GM23248 (cell line): Measurements from ENCODE around the gene CCNY. TPM values are rescaled to one million over a fixed set of nuclear protein-coding genes. Genes with fewer than 3 reads are reported as not detected.

Experiments used
- DNase-seq: peaks from one replicate; pipeline ENCODE4 v3.0.0-alpha.2; 2015
- H2AFZ ChIP-seq: fragments of 200-600 bp; sonication (generic); 2 replicates; pipeline ENCODE4 v1.6.1; 2016; ENCODE audit warnings: antibody characterized with exemption
- H3F3A ChIP-seq: fragments of 200-600 bp; sonication (generic); 2 replicates; pipeline ENCODE4 v1.6.1; 2016; ENCODE audit warnings: mild to moderate bottlenecking, antibody characterized with exemption, mixed run types; ENCODE audit not compliant: insufficient read depth
- H3K27ac ChIP-seq: fragments of 200-600 bp; sonication (generic); 2 replicates; pipeline ENCODE4 v1.5.1; 2016; ENCODE audit warnings: mild to moderate bottlenecking
- H3K27me3 ChIP-seq: fragments of 200-600 bp; sonication (generic); replicated peaks from 2 replicates; pipeline ENCODE4 v1.6.1; 2016; ENCODE audit warnings: mild to moderate bottlenecking; ENCODE audit not compliant: insufficient read depth
- H3K36me3 ChIP-seq: fragments of 200-600 bp; sonication (generic); 2 replicates; pipeline ENCODE4 v1.6.1; 2016; ENCODE audit warnings: low read depth, mild to moderate bottlenecking
- H3K4me1 ChIP-seq: fragments of 200-600 bp; sonication (generic); 2 replicates; pipeline ENCODE4 v1.6.1; 2016; ENCODE audit warnings: mild to moderate bottlenecking; ENCODE audit not compliant: insufficient read depth
- H3K4me2 ChIP-seq: fragments of 200-600 bp; sonication (generic); one replicate; pipeline ENCODE4 v1.6.1; 2016; ENCODE audit warnings: mild to moderate bottlenecking; ENCODE audit not compliant: unreplicated experiment
- H3K4me3 ChIP-seq: fragments of 200-600 bp; sonication (generic); 2 replicates; pipeline ENCODE4 v1.5.1; 2016; ENCODE audit warnings: mild to moderate bottlenecking
- H3K79me2 ChIP-seq: fragments of 200-600 bp; sonication (generic); 2 replicates; pipeline ENCODE4 v1.6.1; 2016; ENCODE audit warnings: mild to moderate bottlenecking; ENCODE audit not compliant: insufficient read depth
- H3K9ac ChIP-seq: fragments of 200-600 bp; sonication (generic); 2 replicates; pipeline ENCODE4 v1.6.1; 2016; ENCODE audit warnings: mild to moderate bottlenecking
- H3K9me2 ChIP-seq: fragments of 200-600 bp; sonication (generic); 2 replicates; pipeline ENCODE4 v1.6.1; 2016; ENCODE audit warnings: mixed run types, mild to moderate bottlenecking, moderate library complexity; ENCODE audit not compliant: insufficient read depth
- H3K9me3 ChIP-seq: fragments of 200-600 bp; sonication (generic); one replicate; pipeline ENCODE4 v1.6.1; 2017; ENCODE audit warnings: low read depth
- H4K20me1 ChIP-seq: fragments of 200-600 bp; sonication (generic); 2 replicates; pipeline ENCODE4 v1.6.0; 2016; ENCODE audit not compliant: insufficient read depth
- EZH2 ChIP-seq: fragments of 200-600 bp; sonication (generic); IDR thresholded peaks from 2 replicates; pipeline ENCODE4 v1.6.1; 2018; ENCODE audit warnings: antibody characterized with exemption, mild to moderate bottlenecking; ENCODE audit not compliant: insufficient read depth, poor library complexity, severe bottlenecking
- EZH2phosphoT487 ChIP-seq: fragments of 200-600 bp; sonication (generic); IDR thresholded peaks from 2 replicates; pipeline ENCODE4 v1.6.1; 2018; ENCODE audit warnings: antibody characterized with exemption, moderate library complexity, mild to moderate bottlenecking, low read depth; ENCODE audit not compliant: insufficient read depth
- WGBS, 2 experiments: methylation state at CpG; one replicate each; pipeline ENCODE4 v1.1.6; 2015 to 2017; ENCODE audit warnings: low lambda C conversion rate in 2 of 2, low coverage in 1 of 2; ENCODE audit errors: missing lambda C conversion rate in 2 of 2; 5-methylcytosine and 5-hydroxymethylcytosine counted together
- in situ Hi-C: fragments of 300-500 bp; cut with MboI; formaldehyde crosslinking; loops from 2 replicates; pipeline ENCODE4 v1.15.0; 2020
- polyA plus RNA-seq: library from polyadenylated mRNA; unstranded; fragments of >200 nt; fragmentation: Nextera tagmentation; extraction: Ambion mirVana; gene quantifications from 2 replicates; pipeline ENCODE4 v1.2.1, GENCODE V29; 2016
- total RNA-seq: library from RNA; depleted of rRNA; stranded (reverse); fragments of >200 nt; shearing (Covaris generic); gene quantifications from 2 replicates; pipeline ENCODE4 v1.2.3, GENCODE V29; 2014

The CCNY gene
- total and polyA plus RNA-seq, 2 experiments from 2014 or later, result 12.8 to 70.4 TPM

GRCh38 chr10:35372329-35372728 is 36.0 kb downstream of the CCNY start:
- Histone ChIP-seq H3K27ac (peak overlapping the region; percentile 75), H3K4me1 (peaks cover 32% of the 10 kb centered on the region), H3F3A (peaks cover 15% of the 10 kb centered on the region), H3K9me3 (no peaks in the 10 kb centered on the region), H3K36me3 (no peaks in the 10 kb centered on the region), H3K4me2 (peak overlapping the region; percentile 69), H3K4me3 (peak overlapping the region; percentile 26), H3K9me2 (no peaks in the 10 kb centered on the region), H4K20me1 (peaks cover 4% of the 10 kb centered on the region; the same call in 1 of the 2 replicates), H3K27me3 (no peaks in the 10 kb centered on the region), H3K79me2 (peaks cover 100% of the 10 kb centered on the region), H2AFZ (0 out of 2 replicates have a peak overlapping the region, but pooled peaks have one; percentile 13), H3K9ac (peak overlapping the region; percentile 44; the same call in 1 of the 2 replicates)
- WGBS, 2 experiments, result 7% methylated on average over 5 of the region's 5 CpGs
- TF ChIP-seq EZH2phosphoT487 (no peak), EZH2 (no peak)
- DNase-seq, result peak; percentile 89
- in situ Hi-C loops, result no loop called here

GRCh38 chr10:35375091-35375765 is 38.9 kb downstream of the CCNY start:
- H3F3A ChIP-seq, result peaks cover 18% of the 10 kb centered on the region
- H3K4me3 ChIP-seq, result no peak overlapping the region
- no peaks in the 10 kb centered on the region for H3K9me3 ChIP-seq
- H3K27me3 ChIP-seq, result no peaks in the 10 kb centered on the region
- TF ChIP-seq EZH2 (no peak), EZH2phosphoT487 (no peak)
- no peak overlapping the region for H3K9ac ChIP-seq
- in situ Hi-C loops, result no loop called here
- 97% methylated on average over 1 of the region's 1 CpG for WGBS, 2 experiments
- H3K4me2 ChIP-seq, result no peak overlapping the region
- H3K4me1 ChIP-seq, result peaks cover 46% of the 10 kb centered on the region
- no peaks in the 10 kb centered on the region for H3K9me2 ChIP-seq
- no peak overlapping the region for H2AFZ ChIP-seq
- peak; percentile 49 for DNase-seq
- H3K27ac ChIP-seq, result no peak overlapping the region
- H3K36me3 ChIP-seq, result no peaks in the 10 kb centered on the region
- H4K20me1 ChIP-seq, result peaks cover 27% of the 10 kb centered on the region
- peaks cover 100% of the 10 kb centered on the region for H3K79me2 ChIP-seq

- Histone ChIP-seq H3K9ac (no peak overlapping the region), H4K20me1 (peaks cover 30% of the 10 kb centered on the region), H3K4me3 (no peak overlapping the region), H3K4me1 (peaks cover 39% of the 10 kb centered on the region), H3K36me3 (no peaks in the 10 kb centered on the region), H3F3A (peaks cover 14% of the 10 kb centered on the region), H3K9me2 (no peaks in the 10 kb centered on the region), H3K27me3 (no peaks in the 10 kb centered on the region), H3K79me2 (peaks cover 100% of the 10 kb centered on the region), H2AFZ (no peak overlapping the region), H3K9me3 (no peaks in the 10 kb centered on the region), H3K27ac (no peak overlapping the region), H3K4me2 (no peak overlapping the region)
- in situ Hi-C loops, result no loop called here
- TF ChIP-seq EZH2phosphoT487 (no peak), EZH2 (no peak)
- DNase-seq, result peak; percentile 17
- WGBS, 2 experiments, result 80 to 81% methylated on average over 5 of the region's 5 CpGs
These were observed 40.9 kb downstream of the CCNY start for GRCh38 chr10:35377050-35377728.

- in situ Hi-C loops, result no loop called here
- Histone ChIP-seq H3K9me2 (no peaks in the 10 kb centered on the region), H3K36me3 (no peaks in the 10 kb centered on the region), H3K4me1 (peaks cover 32% of the 10 kb centered on the region), H3F3A (peaks cover 10% of the 10 kb centered on the region), H3K4me2 (no peak overlapping the region), H3K27ac (peak overlapping the region; percentile 56; the same call in 1 of the 2 replicates), H3K9ac (no peak overlapping the region), H3K27me3 (no peaks in the 10 kb centered on the region), H3K79me2 (peaks cover 100% of the 10 kb centered on the region), H4K20me1 (peaks cover 30% of the 10 kb centered on the region), H3K9me3 (no peaks in the 10 kb centered on the region), H3K4me3 (no peak overlapping the region), H2AFZ (no peak overlapping the region)
- 74 to 79% methylated on average over 9 of the region's 9 CpGs for WGBS, 2 experiments
- TF ChIP-seq EZH2phosphoT487 (no peak), EZH2 (no peak)
- DNase-seq, result no peak
These were observed 42.4 kb downstream of the CCNY start for GRCh38 chr10:35378541-35379210.
